DND-41 (cell line): ENCODE results near the gene MIA2.

Source experiments
- CTCF ChIP-seq: IDR thresholded peaks from 2 replicates; pipeline ENCODE4 v1.5.1; 2012; ENCODE audit warnings: borderline replicate concordance, low read length, moderate library complexity, mild to moderate bottlenecking; ENCODE audit not compliant: poor library complexity, severe bottlenecking; ENCODE audit errors: extremely low read depth
- EZH2 ChIP-seq: IDR thresholded peaks from 3 replicates; pipeline ENCODE4 v1.6.1; 2012; ENCODE audit warnings: borderline replicate concordance, low read depth, mild to moderate bottlenecking, moderate library complexity, low read length, inconsistent platforms; ENCODE audit not compliant: severe bottlenecking

- TF ChIP-seq CTCF (no peak), EZH2 (no peak)
Observed at GRCh38 chr14:39369029-39369428, 135.3 kb downstream of the MIA2 start.
